Trophoblast cell (in vitro differentiated cells and primary cell): ENCODE measurements around the gene UBE2J2.

Experiments
- DNase-seq, 2 donors: peaks; one replicate each; pipeline ENCODE4 v3.0.0-alpha.2; 2016
- H2AFZ ChIP-seq: 2 replicates; pipeline ENCODE4 v1.6.1; 2013; ENCODE audit warnings: low read length, moderate library complexity, mild to moderate bottlenecking; ENCODE audit not compliant: insufficient read depth, poor library complexity
- H2AK5ac ChIP-seq: 2 replicates; pipeline ENCODE4 v1.6.1; 2013; ENCODE audit warnings: mild to moderate bottlenecking, low read length
- H2BK120ac ChIP-seq: 2 replicates; pipeline ENCODE4 v1.6.1; 2013; ENCODE audit warnings: low read length, mild to moderate bottlenecking, moderate library complexity; ENCODE audit not compliant: insufficient read depth, poor library complexity
- H2BK12ac ChIP-seq: 2 replicates; pipeline ENCODE4 v1.6.1; 2013; ENCODE audit warnings: mild to moderate bottlenecking, low read length, moderate library complexity
- H2BK5ac ChIP-seq: 2 replicates; pipeline ENCODE4 v1.6.1; 2013; ENCODE audit warnings: low read length, low read depth, moderate library complexity, mild to moderate bottlenecking; ENCODE audit not compliant: poor library complexity
- H3K14ac ChIP-seq: 2 replicates; pipeline ENCODE4 v1.6.1; 2013; ENCODE audit warnings: mild to moderate bottlenecking, low read length
- H3K18ac ChIP-seq: 2 replicates; pipeline ENCODE4 v1.6.1; 2013; ENCODE audit warnings: mild to moderate bottlenecking, low read length
- H3K23ac ChIP-seq: 2 replicates; pipeline ENCODE4 v1.6.1; 2013; ENCODE audit warnings: low read length
- H3K27ac ChIP-seq: 2 replicates; pipeline ENCODE4 v1.5.1; 2013; ENCODE audit warnings: low read depth, mild to moderate bottlenecking, inconsistent platforms, low read length, moderate library complexity
- H3K27me3 ChIP-seq: 2 replicates; pipeline ENCODE4 v1.6.1; 2013; ENCODE audit warnings: inconsistent platforms, mild to moderate bottlenecking, low read length, moderate library complexity; ENCODE audit not compliant: insufficient read depth
- H3K36me3 ChIP-seq, 2 experiments: 1 replicate in 1 of 2; 2 replicates in 1 of 2; pipeline ENCODE4 v1.6.1; 2013; ENCODE audit warnings: low read length in 2 of 2, mild to moderate bottlenecking in 2 of 2, moderate library complexity in 1 of 2; ENCODE audit not compliant: insufficient read depth in 2 of 2, control insufficient read depth in 1 of 2
- H3K4ac ChIP-seq: 2 replicates; pipeline ENCODE4 v1.6.1; 2013; ENCODE audit warnings: low read depth, mild to moderate bottlenecking, low read length, moderate library complexity
- H3K4me1 ChIP-seq, 2 experiments: 1 replicate in 1 of 2; 2 replicates in 1 of 2; pipeline ENCODE4 v1.6.1; 2013; ENCODE audit warnings: low read length in 2 of 2, mild to moderate bottlenecking in 2 of 2, moderate library complexity in 1 of 2; ENCODE audit not compliant: insufficient read depth in 2 of 2, control insufficient read depth in 1 of 2
- H3K4me2 ChIP-seq: 2 replicates; pipeline ENCODE4 v1.6.1; 2013; ENCODE audit warnings: inconsistent platforms, mild to moderate bottlenecking, low read length, moderate library complexity
- H3K4me3 ChIP-seq: 2 replicates; pipeline ENCODE4 v1.5.1; 2013; ENCODE audit warnings: mild to moderate bottlenecking, low read depth, low read length, inconsistent platforms
- H3K79me1 ChIP-seq: one replicate; pipeline ENCODE4 v1.6.1; 2013; ENCODE audit warnings: low read length
- H3K79me2 ChIP-seq: 2 replicates; pipeline ENCODE4 v1.6.1; 2013; ENCODE audit warnings: low read length, mild to moderate bottlenecking; ENCODE audit not compliant: control insufficient read depth, insufficient read depth, poor library complexity
- H3K9ac ChIP-seq: 2 replicates; pipeline ENCODE4 v1.6.1; 2013; ENCODE audit warnings: mild to moderate bottlenecking, low read length
- H3K9me3 ChIP-seq: 2 replicates; pipeline ENCODE4 v1.6.1; 2013; ENCODE audit warnings: low read depth, mild to moderate bottlenecking, control low read depth, inconsistent platforms, low read length; ENCODE audit not compliant: insufficient read depth
- H4K12ac ChIP-seq: 2 replicates; pipeline ENCODE4 v1.6.1; 2013; ENCODE audit warnings: low read depth, mild to moderate bottlenecking, low read length, moderate library complexity
- H4K8ac ChIP-seq: 2 replicates; pipeline ENCODE4 v1.6.1; 2013; ENCODE audit warnings: low read depth, mild to moderate bottlenecking, low read length, moderate library complexity
- H4K91ac ChIP-seq: one replicate; pipeline ENCODE4 v1.6.1; 2013; ENCODE audit warnings: low read depth, mild to moderate bottlenecking, low read length, moderate library complexity
- WGBS: extraction: QIAGEN DNeasy Blood & Tissue Kit; methylation state at CpG from one replicate; pipeline ENCODE4 v1.1.7; 2013; ENCODE audit warnings: missing lambda C conversion rate; ENCODE audit not compliant: insufficient read length, insufficient coverage; ENCODE audit errors: extremely low coverage; 5-methylcytosine and 5-hydroxymethylcytosine counted together

The UBE2J2 gene

GRCh38 chr1:1233567-1233892, 40.1 kb downstream of the UBE2J2 start:
- H3K23ac ChIP-seq: no peak overlapping the region
- H4K91ac ChIP-seq: no peak overlapping the region
- no peak overlapping the region for H3K4ac ChIP-seq
- no peak overlapping the region for H2AK5ac ChIP-seq
- H3K9ac ChIP-seq: no peak overlapping the region
- H3K4me3 ChIP-seq: no peak overlapping the region
- no peak overlapping the region for H3K18ac ChIP-seq
- no peak overlapping the region for H3K14ac ChIP-seq
- H3K4me2 ChIP-seq: no peak overlapping the region
- DNase-seq: no peak
- H3K4me1 ChIP-seq: peaks cover 16 to 27% of the 10 kb centered on the region in 2 experiments
- H3K27me3 ChIP-seq: no peaks in the 10 kb centered on the region
- H3K36me3 ChIP-seq: peaks cover 15 to 20% of the 10 kb centered on the region in 2 experiments
- WGBS: no CpG with 5 or more reads among the region's 15 CpGs
- H2BK12ac ChIP-seq: no peak overlapping the region
- H3K79me1 ChIP-seq: peaks cover 13% of the 10 kb centered on the region
- no peak overlapping the region for H2AFZ ChIP-seq
- H3K27ac ChIP-seq: no peak overlapping the region
- peaks cover 12% of the 10 kb centered on the region for H3K9me3 ChIP-seq
- no peak overlapping the region for H2BK120ac ChIP-seq
- H4K8ac ChIP-seq: no peak overlapping the region
- no peak overlapping the region for H4K12ac ChIP-seq
- peaks cover 14% of the 10 kb centered on the region for H3K79me2 ChIP-seq
- no peak overlapping the region for H2BK5ac ChIP-seq

- Histone ChIP-seq H4K91ac (peak overlapping the region; percentile 95), H3K27ac (no peak overlapping the region)
- WGBS: no CpG with 5 or more reads among the region's 98 CpGs
Observed at GRCh38 chr1:1232796-1233566, 40.7 kb downstream of the UBE2J2 start.

GRCh38 chr1:1232208-1232795, 41.4 kb downstream of the UBE2J2 start, which contains the start of gene B3GALT6:
TSS of gene B3GALT6 (plus strand) at chr1:1232237. CDS start at chr1:1232279, 42 bp downstream.
- no peak for DNase-seq
- peaks cover 12% of the 10 kb centered on the region for H3K9me3 ChIP-seq
- H2AFZ ChIP-seq: peak within 1 kb of the TSS; percentile 99
- peak within 1 kb of the TSS; percentile 91 for H3K4me2 ChIP-seq
- H2AK5ac ChIP-seq: peak within 1 kb of the TSS; percentile 100
- peak within 1 kb of the TSS; percentile 97 for H4K8ac ChIP-seq
- peaks cover 16 to 18% of the 10 kb centered on the region in 2 experiments for H3K4me1 ChIP-seq
- H3K79me2 ChIP-seq: peaks cover 14% of the 10 kb centered on the region
- no peaks in the 10 kb centered on the region for H3K27me3 ChIP-seq
- peaks cover 10% of the 10 kb centered on the region for H3K79me1 ChIP-seq
- H4K12ac ChIP-seq: peak within 1 kb of the TSS; percentile 96
- no CpG with 5 or more reads among the region's 100 CpGs for WGBS
- H3K23ac ChIP-seq: no peak within 1 kb of the TSS
- H3K4me3 ChIP-seq: peak within 1 kb of the TSS; percentile 95
- H2BK5ac ChIP-seq: peak within 1 kb of the TSS; percentile 74
- H2BK12ac ChIP-seq: peak within 1 kb of the TSS; percentile 16
- H3K18ac ChIP-seq: peak within 1 kb of the TSS; percentile 96
- H4K91ac ChIP-seq: peak within 1 kb of the TSS; percentile 96
- H3K27ac ChIP-seq: peak within 1 kb of the TSS; percentile 79
- H3K14ac ChIP-seq: peak within 1 kb of the TSS; percentile 96
- H3K4ac ChIP-seq: peak within 1 kb of the TSS; percentile 85
- H3K36me3 ChIP-seq: peaks cover 27 to 32% of the 10 kb centered on the region in 2 experiments
- H3K9ac ChIP-seq: peak within 1 kb of the TSS; percentile 96
- peak within 1 kb of the TSS; percentile 94 for H2BK120ac ChIP-seq

More at GRCh38 chr1:1232796-1233566, 40.7 kb downstream of the UBE2J2 start:
- Histone ChIP-seq H3K79me1 (peaks cover 10% of the 10 kb centered on the region), H3K4me2 (peak overlapping the region; percentile 87), H3K4me1 (peaks cover 16 to 21% of the 10 kb centered on the region in 2 experiments), H3K9me3 (peaks cover 12% of the 10 kb centered on the region), H2BK12ac (peak overlapping the region; percentile 16), H3K23ac (no peak overlapping the region), H2AK5ac (peak overlapping the region; percentile 100), H3K79me2 (peaks cover 14% of the 10 kb centered on the region), H4K8ac (peak overlapping the region; percentile 97), H3K9ac (no peak overlapping the region), H2AFZ (peak overlapping the region; percentile 97), H4K12ac (peak overlapping the region; percentile 78), H3K27me3 (no peaks in the 10 kb centered on the region), H3K18ac (peak overlapping the region; percentile 86), H3K4me3 (peak overlapping the region; percentile 1), H3K14ac (peak overlapping the region; percentile 24), H2BK120ac (no peak overlapping the region), H2BK5ac (no peak overlapping the region), H3K36me3 (peaks cover 20 to 26% of the 10 kb centered on the region in 2 experiments), H3K4ac (peak overlapping the region; percentile 55)
- no peak for DNase-seq

- peak within 1 kb of the TSS; percentile 100 for H2AK5ac ChIP-seq
- H3K4me2 ChIP-seq: peak within 1 kb of the TSS; percentile 91
- peak within 1 kb of the TSS; percentile 97 for H4K8ac ChIP-seq
- peaks cover 10% of the 10 kb centered on the region for H3K79me1 ChIP-seq
- H3K27me3 ChIP-seq: no peaks in the 10 kb centered on the region
- H3K4me1 ChIP-seq: peaks cover 16% of the 10 kb centered on the region in 2 experiments
- H3K9ac ChIP-seq: peak within 1 kb of the TSS; percentile 96
- H3K9me3 ChIP-seq: peaks cover 12% of the 10 kb centered on the region
- H2BK5ac ChIP-seq: peak within 1 kb of the TSS; percentile 74
- peak within 1 kb of the TSS; percentile 99 for H2AFZ ChIP-seq
- WGBS: no CpG with 5 or more reads among the region's 99 CpGs
- peaks cover 14% of the 10 kb centered on the region for H3K79me2 ChIP-seq
- H3K27ac ChIP-seq: peak within 1 kb of the TSS; percentile 79
- peak within 1 kb of the TSS; percentile 96 for H4K91ac ChIP-seq
- H3K36me3 ChIP-seq: peaks cover 33 to 38% of the 10 kb centered on the region in 2 experiments
- no peak within 1 kb of the TSS for H3K23ac ChIP-seq
- H4K12ac ChIP-seq: peak within 1 kb of the TSS; percentile 96
- peak within 1 kb of the TSS; percentile 95 for H3K4me3 ChIP-seq
- peak within 1 kb of the TSS; percentile 94 for H2BK120ac ChIP-seq
- H3K18ac ChIP-seq: peak within 1 kb of the TSS; percentile 96
- peak within 1 kb of the TSS; percentile 85 for H3K4ac ChIP-seq
- peak; percentile 97 to 99 for DNase-seq
- H2BK12ac ChIP-seq: peak within 1 kb of the TSS; percentile 16
- H3K14ac ChIP-seq: peak within 1 kb of the TSS; percentile 96
Observed at GRCh38 chr1:1231400-1232207, 42.0 kb downstream of the UBE2J2 start, which contains the start of gene SDF4. TSS of gene SDF4 (minus strand) at chr1:1232001. CDS start at chr1:1228772, 3,229 bp downstream.
